Endothelial cell of umbilical vein (primary cell): Measurements from ENCODE around the gene SLC34A1. TPM values are rescaled to one million over a fixed set of nuclear protein-coding genes. Genes with fewer than 3 reads are reported as not detected.

Experiments
- BruUV-seq: library from RNA; stranded (reverse); fragments of 400-500 nt; replicated peaks from 2 replicates; lab custom pipeline; 2021; lab: Mats Ljungman, UMichigan
- CTCF ChIA-PET: fragments of 300-600, 350-600 bp; sonication (Branson Sonifier 250); formaldehyde crosslinking; loops from one replicate; lab custom pipeline; 2021; ENCODE audit warnings: antibody characterized with exemption, inconsistent platforms; lab: Charles Lee
- POLR2A ChIA-PET: fragments of 300-600, 350-600 bp; sonication (Branson Sonifier 250); formaldehyde crosslinking; loops from one replicate; lab custom pipeline; 2021; ENCODE audit warnings: antibody characterized with exemption, inconsistent platforms; lab: Charles Lee
- DNase-seq: peaks from one replicate; pipeline ENCODE4 v3.0.0-alpha.2; 2011; ENCODE audit warnings: low read depth, low spot score
- FAIRE-seq: peaks from 2 replicates; lab custom pipeline; 2011; peaks lifted over from hg19 to GRCh38; lab: Jason Lieb, UNC
- H2AFZ ChIP-seq: 2 replicates; pipeline ENCODE4 v1.6.0; 2012; ENCODE audit warnings: low read depth, low read length, control low read depth, inconsistent platforms
- H3K27ac ChIP-seq: 2 replicates; pipeline ENCODE4 v1.5.1; 2011; ENCODE audit warnings: low read depth, mild to moderate bottlenecking, control low read depth, low read length, moderate library complexity; ENCODE audit not compliant: insufficient read depth
- H3K27me3 ChIP-seq, 2 experiments: 2 replicates each; pipeline versions ENCODE4 v1.6.0 to v1.6.1; 2011; ENCODE audit warnings: low read length in 2 of 2, mixed read lengths in 1 of 2; ENCODE audit not compliant: control insufficient read depth in 2 of 2, insufficient read depth in 2 of 2
- H3K36me3 ChIP-seq, 2 experiments: 2 replicates in 1 of 2; 3 replicates in 1 of 2; pipeline ENCODE4 v1.5.1; 2011; ENCODE audit warnings: low read length in 2 of 2, mild to moderate bottlenecking in 1 of 2, moderate library complexity in 1 of 2; ENCODE audit not compliant: control insufficient read depth in 2 of 2, insufficient read depth in 2 of 2; ENCODE audit errors: extremely low read depth in 1 of 2
- H3K4me1 ChIP-seq: 3 replicates; pipeline ENCODE4 v1.5.1; 2011; ENCODE audit warnings: mild to moderate bottlenecking, low read length; ENCODE audit not compliant: control insufficient read depth, insufficient read depth; ENCODE audit errors: extremely low read depth
- H3K4me2 ChIP-seq: 2 replicates; pipeline ENCODE4 v1.6.1; 2011; ENCODE audit warnings: low read length, control low read depth, mixed read lengths; ENCODE audit not compliant: insufficient read depth
- H3K4me3 ChIP-seq, 3 experiments: fragments of 200-600 bp in 1 of 3; sonication (generic), shearing (Covaris generic) in 1 of 3; replicated peaks in 1 of 3; 2 replicates each; pipeline ENCODE4 v1.5.1; 2011 to 2016; ENCODE audit warnings: control low read depth in 3 of 3, low read length in 3 of 3, mild to moderate bottlenecking in 2 of 3, inconsistent platforms in 1 of 3, low read depth in 1 of 3, moderate library complexity in 1 of 3; ENCODE audit not compliant: insufficient read depth in 1 of 3
- H3K79me2 ChIP-seq: 2 replicates; pipeline ENCODE4 v1.6.0; 2012; ENCODE audit warnings: low read length, inconsistent platforms; ENCODE audit not compliant: control insufficient read depth, insufficient read depth
- H3K9ac ChIP-seq: replicated peaks from 2 replicates; pipeline ENCODE3; 2011; ENCODE audit warnings: low read length, control low read depth; ENCODE audit not compliant: insufficient read depth; ENCODE audit errors: extremely low read depth
- H3K9me1 ChIP-seq: replicated peaks from 3 replicates; pipeline ENCODE4 v1.6.0; 2011; ENCODE audit warnings: mild to moderate bottlenecking, low read length; ENCODE audit not compliant: control insufficient read depth, insufficient read depth; ENCODE audit errors: extremely low read depth
- H3K9me3 ChIP-seq: replicated peaks from 2 replicates; pipeline ENCODE4 v1.5.1; 2012; ENCODE audit warnings: low read length, inconsistent platforms; ENCODE audit not compliant: control insufficient read depth, insufficient read depth
- H4K20me1 ChIP-seq: replicated peaks from 2 replicates; pipeline ENCODE3; 2011; ENCODE audit warnings: mild to moderate bottlenecking, low read length; ENCODE audit not compliant: control insufficient read depth, insufficient read depth; ENCODE audit errors: extremely low read depth
- CTCF ChIP-seq, 2 donors: IDR thresholded peaks; 1 replicate in 1 of 2; 2 replicates in 1 of 2; pipeline ENCODE4 v1.5.1; 2011; ENCODE audit warnings: low read length in 2 of 2, mild to moderate bottlenecking in 2 of 2, moderate library complexity in 2 of 2, control low read depth in 1 of 2, inconsistent platforms in 1 of 2, low read depth in 1 of 2; ENCODE audit not compliant: insufficient read depth in 1 of 2; ENCODE audit errors: extremely low read depth in 1 of 2
- EZH2 ChIP-seq: IDR thresholded peaks from 2 replicates; pipeline ENCODE4 v1.6.1; 2012; ENCODE audit warnings: borderline replicate concordance, low read depth, mild to moderate bottlenecking, moderate library complexity, low read length, inconsistent platforms; ENCODE audit not compliant: severe bottlenecking
- FOS ChIP-seq: IDR thresholded peaks from 2 replicates; pipeline ENCODE4 v1.6.1; 2011; ENCODE audit warnings: mild to moderate bottlenecking, low read length, moderate library complexity, borderline replicate concordance; ENCODE audit not compliant: insufficient read depth
- GATA2 ChIP-seq: IDR thresholded peaks from 2 replicates; pipeline ENCODE4 v1.7.0; 2011; ENCODE audit warnings: low read depth, mild to moderate bottlenecking, moderate library complexity, mixed read lengths, low read length; ENCODE audit not compliant: insufficient read length, insufficient read depth
- JUN ChIP-seq: IDR thresholded peaks from 2 replicates; pipeline ENCODE4 v1.6.1; 2011; ENCODE audit warnings: borderline replicate concordance, low read depth; ENCODE audit not compliant: insufficient read length, insufficient read depth
- MAX ChIP-seq: IDR thresholded peaks from 2 replicates; pipeline ENCODE4 v1.6.1; 2011; ENCODE audit not compliant: insufficient read depth, insufficient read length
- MYC ChIP-seq: IDR thresholded peaks from one replicate; pipeline ENCODE4 v1.6.1; 2011; ENCODE audit warnings: mild to moderate bottlenecking, low read depth, low read length
- POLR2A ChIP-seq: IDR thresholded peaks from 2 replicates; pipeline ENCODE4 v1.6.1; 2012; ENCODE audit warnings: low read depth, mild to moderate bottlenecking, control low read depth, low read length
- POLR2AphosphoS5 ChIP-seq: IDR thresholded peaks from 2 replicates; pipeline ENCODE4 v1.6.1; 2012; ENCODE audit warnings: low read depth, mild to moderate bottlenecking, control low read depth, low read length, moderate library complexity; ENCODE audit not compliant: insufficient read depth
- dilution Hi-C: fragments of 300-500 bp; cut with MboI; formaldehyde crosslinking; loops from one replicate; pipeline ENCODE4 v1.15.0; 2019; ENCODE audit warnings: low sequenced_read_pairs; ENCODE audit not compliant: extremely low pct_ligation_motif_present
- intact Hi-C: fragments of 100-400 bp; cut with micrococcal nuclease; formaldehyde crosslinking; loops from one replicate; pipeline ENCODE4 v1.10.0; 2022
- polyA plus RNA-seq, 4 experiments: library from polyadenylated mRNA; depleted of rRNA in 3 of 4; stranded (reverse) in 3 of 4; unstranded in 1 of 4; fragments of >200 nt; gene quantifications; 2 replicates each; pipeline versions ENCODE4 v1.2.1 to v1.2.3, GENCODE V29; 2011 to 2012; ENCODE audit warnings: missing spikeins in 1 of 4
- total RNA-seq: library from RNA; stranded (reverse); gene quantifications from 2 replicates; pipeline ENCODE4 v1.2.3, GENCODE V29; 2021

SLC34A1 gene
- total and polyA plus RNA-seq, 2 donors (not counting 3 experiments of a cell fraction or from before 2014, with no cell fraction given), result not detected

GRCh38 chr5:177435847-177436536 lies 51.8 kb downstream of the SLC34A1 start:
- CTCF ChIA-PET, result interaction anchor here (1.1 kb wide), 1 partner anchor 19 kb away, joined by 3 read pairs; no protein-coding TSS in a partner anchor
- Histone ChIP-seq H3K27ac (no peak overlapping the region), H3K9ac (no peak overlapping the region), H3K4me2 (no peak overlapping the region), H3K36me3 (peaks cover 11 to 31% of the 10 kb centered on the region in 2 experiments), H3K27me3 (no peaks in the 10 kb centered on the region), H4K20me1 (no peaks in the 10 kb centered on the region), H3K4me1 (no peaks in the 10 kb centered on the region), H3K4me3 (no peak overlapping the region), H3K9me1 (no peaks in the 10 kb centered on the region), H3K79me2 (no peaks in the 10 kb centered on the region), H3K9me3 (no peaks in the 10 kb centered on the region), H2AFZ (no peak overlapping the region)
- TF ChIP-seq POLR2AphosphoS5, result no peak
- no peak for TF ChIP-seq FOS
- no peak for TF ChIP-seq JUN
- TF ChIP-seq GATA2, result no peak
- no peak for TF ChIP-seq CTCF (IDR thresholded peaks at IDR 0.05; ENCODE audit: extremely low read depth in 1 of 2, insufficient read depth in 1 of 2, low read depth in 1 of 2, low read length in 2 of 2)
- TF ChIP-seq EZH2, result no peak
- no peak for TF ChIP-seq MYC
- no peak for TF ChIP-seq MAX
- no peak for TF ChIP-seq POLR2A
- intact Hi-C loops, result no loop called here
- dilution Hi-C loops, result no loop called here
- no TSS peak for BruUV-seq
- FAIRE-seq (no peak), DNase-seq (no peak)
- POLR2A ChIA-PET, result no interaction called here
